GM12873 (cell line): ENCODE data around the gene PHC2.

Source experiments
- TF ChIP-seq, protein P1 (sequence below): IDR thresholded peaks from 2 replicates; pipeline ENCODE4 v1.5.1; 2012; ENCODE audit warnings: low read depth, mild to moderate bottlenecking, moderate library complexity, low read length, control low read depth; ENCODE audit not compliant: insufficient read depth; ENCODE audit errors: missing control alignments

Gene PHC2

DNA sequence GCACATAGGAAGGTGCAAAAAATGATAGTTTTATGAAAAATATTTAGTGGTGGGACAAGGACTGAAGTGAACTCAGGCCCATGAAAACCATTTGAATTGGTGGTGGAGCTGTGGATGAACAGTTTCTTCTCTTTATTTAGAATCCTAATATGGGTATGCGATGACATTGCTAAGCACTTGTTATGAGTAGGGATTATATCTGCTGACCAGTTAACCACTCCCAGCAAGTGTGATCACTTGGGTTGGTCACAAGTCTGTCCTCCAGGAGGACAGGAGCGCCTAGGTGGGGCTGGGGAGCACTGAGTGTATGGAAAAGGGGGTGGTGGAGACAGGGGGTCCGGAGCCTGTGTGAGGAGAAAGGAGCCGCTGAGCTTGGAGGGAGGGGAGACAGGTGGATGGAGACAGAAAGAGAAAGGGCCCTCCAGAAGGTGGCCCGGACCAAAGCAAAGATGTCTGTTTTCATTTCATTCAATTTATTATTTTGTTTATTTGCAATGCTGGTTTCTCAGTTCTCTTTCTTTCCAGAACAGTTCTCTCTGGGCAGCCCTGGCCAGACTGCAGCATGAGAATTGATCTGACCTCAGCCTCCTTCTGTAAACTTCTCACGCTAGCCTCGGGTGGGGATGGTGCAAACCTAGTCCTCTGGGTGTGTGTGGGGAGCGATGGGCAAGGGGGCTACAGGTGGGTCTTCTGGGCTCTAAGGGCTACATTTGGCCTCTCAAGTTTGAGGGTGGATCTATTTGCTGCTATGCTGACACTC, 31.7 kb upstream of the PHC2 start:
- TF ChIP-seq, protein P1, sequence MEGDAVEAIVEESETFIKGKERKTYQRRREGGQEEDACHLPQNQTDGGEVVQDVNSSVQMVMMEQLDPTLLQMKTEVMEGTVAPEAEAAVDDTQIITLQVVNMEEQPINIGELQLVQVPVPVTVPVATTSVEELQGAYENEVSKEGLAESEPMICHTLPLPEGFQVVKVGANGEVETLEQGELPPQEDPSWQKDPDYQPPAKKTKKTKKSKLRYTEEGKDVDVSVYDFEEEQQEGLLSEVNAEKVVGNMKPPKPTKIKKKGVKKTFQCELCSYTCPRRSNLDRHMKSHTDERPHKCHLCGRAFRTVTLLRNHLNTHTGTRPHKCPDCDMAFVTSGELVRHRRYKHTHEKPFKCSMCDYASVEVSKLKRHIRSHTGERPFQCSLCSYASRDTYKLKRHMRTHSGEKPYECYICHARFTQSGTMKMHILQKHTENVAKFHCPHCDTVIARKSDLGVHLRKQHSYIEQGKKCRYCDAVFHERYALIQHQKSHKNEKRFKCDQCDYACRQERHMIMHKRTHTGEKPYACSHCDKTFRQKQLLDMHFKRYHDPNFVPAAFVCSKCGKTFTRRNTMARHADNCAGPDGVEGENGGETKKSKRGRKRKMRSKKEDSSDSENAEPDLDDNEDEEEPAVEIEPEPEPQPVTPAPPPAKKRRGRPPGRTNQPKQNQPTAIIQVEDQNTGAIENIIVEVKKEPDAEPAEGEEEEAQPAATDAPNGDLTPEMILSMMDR = no peak

DNA sequence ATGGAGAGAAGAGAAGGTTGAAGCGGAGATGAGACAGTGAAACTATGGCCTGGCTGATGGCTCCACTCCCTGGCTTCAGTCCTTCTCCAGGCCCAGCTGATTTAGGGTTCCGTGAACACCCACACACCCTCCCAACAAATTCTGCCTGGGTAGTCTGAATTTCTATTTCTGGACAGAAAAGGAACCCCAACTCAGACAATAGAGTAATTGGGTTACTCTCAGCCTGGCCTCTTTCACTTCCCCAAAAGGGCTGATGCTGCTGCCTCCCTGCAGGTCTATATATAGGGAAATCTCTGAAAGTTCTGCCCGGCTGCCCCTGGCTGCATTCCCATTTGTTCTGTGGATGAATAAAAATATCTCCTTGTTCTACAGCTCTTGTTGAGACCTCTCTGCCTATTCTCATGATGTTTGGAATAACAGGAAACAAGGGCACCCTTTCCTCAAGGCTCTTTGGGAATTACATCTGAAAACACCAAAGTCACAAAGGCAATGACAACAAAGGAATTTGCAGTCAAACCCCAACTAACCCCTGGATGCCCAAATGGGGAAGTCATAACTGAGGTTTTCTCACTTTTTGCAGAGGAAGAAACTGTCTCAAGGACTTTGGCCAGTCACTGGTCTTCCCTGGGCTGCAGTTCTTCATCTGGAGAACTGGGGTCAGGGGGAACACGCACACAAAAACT, 30.2 kb upstream of the PHC2 start:
- TF ChIP-seq, protein P1 = no peak

DNA sequence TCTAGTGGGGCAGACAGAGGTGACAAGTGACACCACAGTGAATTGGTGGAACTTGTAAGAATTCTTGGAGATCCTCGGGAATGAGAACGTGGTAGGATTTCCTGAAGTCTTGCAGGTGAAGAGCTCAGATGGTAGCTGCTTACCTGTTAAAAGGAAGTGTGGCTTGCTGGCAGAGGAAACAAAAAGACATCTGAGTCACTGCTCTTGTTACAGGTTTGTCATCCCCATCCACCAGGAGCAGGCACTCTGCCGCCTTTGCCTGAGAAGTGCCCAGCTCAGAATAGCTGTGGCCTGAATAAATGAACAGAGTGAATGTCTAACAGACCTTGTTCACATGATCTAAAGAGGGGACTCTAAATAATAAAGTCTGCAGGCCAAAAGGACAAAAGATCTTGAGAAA, 29.2 kb upstream of the PHC2 start:
- TF ChIP-seq, protein P1 = no peak

DNA sequence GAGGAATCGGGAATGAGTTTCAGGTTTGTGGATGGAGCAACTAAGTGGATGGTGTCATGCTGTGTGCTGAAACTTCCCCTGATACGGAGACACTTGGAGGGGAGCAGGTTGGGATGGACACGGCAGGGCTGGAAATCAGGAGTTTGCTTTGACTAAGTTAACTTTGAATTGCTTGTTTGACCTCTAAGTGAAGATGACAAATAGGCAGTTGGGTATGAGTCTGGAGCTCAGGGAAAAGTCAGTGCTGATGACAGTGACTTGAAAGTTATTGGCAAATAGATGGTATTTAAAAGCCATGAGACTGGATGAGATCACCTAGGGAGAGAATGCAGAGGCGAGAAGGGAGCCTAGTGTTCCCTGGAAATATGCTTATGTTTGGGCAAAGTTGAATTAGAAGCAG, 28.8 kb upstream of the PHC2 start:
- TF ChIP-seq, protein P1 = no peak

- TF ChIP-seq, protein P1 = no peak
Observed at GRCh38 chr1:33456502-33456886, 25.6 kb upstream of the PHC2 start.

DNA sequence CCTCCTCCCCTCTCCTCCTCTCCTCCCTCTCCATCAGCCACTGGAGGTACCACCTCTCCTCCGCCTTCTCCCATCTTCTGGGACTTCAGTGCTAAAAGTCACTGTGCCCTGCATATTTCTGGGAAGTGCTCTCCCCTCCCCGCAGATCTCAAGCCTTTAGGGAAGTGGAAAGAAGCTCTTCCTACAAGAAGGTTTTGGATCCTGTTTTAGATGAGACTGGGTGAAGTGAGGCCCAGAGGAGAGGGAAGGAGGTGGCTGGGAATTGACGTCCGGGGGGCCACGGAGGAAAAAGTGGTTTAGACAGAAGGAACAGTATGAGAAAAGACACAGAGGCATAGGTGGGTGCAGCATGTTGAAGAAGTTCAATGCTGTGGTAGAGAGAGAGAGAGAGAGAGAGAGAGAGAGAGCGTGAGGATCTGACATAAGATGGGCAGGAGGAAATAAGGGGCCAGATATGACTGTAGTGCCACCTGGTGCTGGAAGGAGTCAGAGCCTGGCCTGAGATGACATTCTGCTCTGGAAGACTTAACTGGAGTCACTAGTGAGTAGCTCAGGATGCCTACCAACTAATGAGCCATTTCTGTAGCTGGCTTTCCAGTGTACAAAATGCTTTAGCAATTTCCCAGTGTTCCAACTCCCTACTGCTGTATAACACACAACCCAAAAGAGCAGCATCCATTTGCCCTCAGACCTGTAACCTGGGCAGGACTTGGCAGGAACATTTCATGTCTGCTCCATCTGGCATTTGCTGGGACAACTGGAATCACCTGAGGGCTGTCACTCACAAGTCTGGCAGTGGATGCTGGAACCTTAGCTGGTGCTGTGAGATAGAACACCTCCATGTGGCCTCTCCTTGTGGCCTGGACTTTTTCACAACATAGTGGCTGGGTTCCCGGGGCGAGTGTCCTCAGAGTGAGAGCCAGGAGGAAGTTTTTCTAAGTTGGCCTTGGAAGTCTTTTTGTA, 24.9 kb upstream of the PHC2 start:
- TF ChIP-seq, protein P1 = peak; percentile 82

DNA sequence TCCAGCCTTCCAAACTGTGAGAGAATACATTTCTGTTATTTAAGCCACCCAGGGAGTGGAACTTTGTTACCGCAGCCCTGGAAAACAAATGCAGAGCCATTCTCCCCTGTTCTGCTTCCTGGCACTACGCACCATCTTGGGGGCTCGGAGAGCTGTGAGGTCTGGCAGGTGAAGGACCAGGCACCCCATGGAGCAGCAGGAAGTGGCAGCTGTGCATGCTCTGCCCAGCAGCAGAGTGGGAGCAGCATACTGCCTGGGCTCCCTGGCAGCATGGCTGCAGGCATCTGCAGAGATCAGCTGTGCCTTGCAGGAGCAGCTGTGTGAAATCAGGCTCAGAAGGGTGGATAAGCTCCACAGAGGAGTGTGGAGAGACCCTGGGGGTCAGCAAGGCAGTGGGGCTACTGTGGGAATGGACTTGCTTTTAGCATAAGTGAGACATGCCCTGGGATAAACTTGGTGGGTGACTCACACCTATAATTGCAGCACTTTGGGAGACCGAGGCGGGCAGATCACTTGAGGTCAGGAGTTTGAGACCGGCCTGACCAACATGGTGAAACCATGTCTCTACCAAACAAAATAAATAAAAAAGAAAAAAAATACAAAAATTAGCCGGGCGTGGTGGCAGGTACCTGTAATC, 23.9 kb upstream of the PHC2 start:
- TF ChIP-seq, protein P1 = no peak
